Caco-2 (cell line): ENCODE results near the gene ZBTB42. TPM values are rescaled to one million over a fixed set of nuclear protein-coding genes. Genes with fewer than 3 reads are reported as not detected.

ENCODE experiments used
- BruUV-seq: library from RNA; stranded (reverse); fragments of 400-500 nt; replicated peaks from 2 replicates; lab custom pipeline; 2021; lab: Mats Ljungman, UMichigan
- CTCF ChIA-PET: fragments of 300-600 bp; sonication (Branson Sonifier 250); formaldehyde crosslinking; loops from one replicate; lab custom pipeline; 2022; ENCODE audit warnings: antibody characterized with exemption; lab: Charles Lee
- POLR2A ChIA-PET: fragments of 300-600 bp; sonication (Branson Sonifier 250); formaldehyde crosslinking; loops from one replicate; lab custom pipeline; 2022; ENCODE audit warnings: antibody characterized with exemption; lab: Charles Lee
- DNase-seq, 2 experiments: peaks; one replicate each; pipeline versions ENCODE4 v3.0.0 to v3.0.0-alpha.2; 2020 to 2022
- H3K27me3 ChIP-seq: replicated peaks from 2 replicates; pipeline ENCODE4 v1.6.0; 2011; ENCODE audit warnings: low read length; ENCODE audit not compliant: control insufficient read depth, insufficient read depth
- H3K36me3 ChIP-seq: 2 replicates; pipeline ENCODE4 v1.5.1; 2011; ENCODE audit warnings: low read length; ENCODE audit not compliant: control insufficient read depth, insufficient read depth
- H3K4me1 ChIP-seq: fragments of 250-450 bp; sonication (Bioruptor Pico); 2 replicates; pipeline ENCODE4 v1.5.1; 2020; ENCODE audit warnings: mild to moderate bottlenecking
- H3K4me3 ChIP-seq: 2 replicates; pipeline ENCODE4 v1.5.1; 2011; ENCODE audit warnings: low read depth, mild to moderate bottlenecking, control low read depth, low read length
- H3K9me3 ChIP-seq: fragments of 250-450 bp; sonication (Bioruptor Pico); 2 replicates; pipeline ENCODE4 v1.5.1; 2020; ENCODE audit warnings: mild to moderate bottlenecking, moderate library complexity
- H3K27ac Mint-ChIP-seq: one replicate; pipeline ENCODE4 v1.8.0; 2022; ENCODE audit warnings: mixed read lengths; ENCODE audit not compliant: unreplicated experiment
- H3K27me3 Mint-ChIP-seq: one replicate; pipeline ENCODE4 v1.8.0; 2022; ENCODE audit warnings: mixed read lengths; ENCODE audit not compliant: insufficient read depth, unreplicated experiment
- H3K36me3 Mint-ChIP-seq: one replicate; pipeline ENCODE4 v1.8.0; 2022; ENCODE audit warnings: mild to moderate bottlenecking, mixed read lengths; ENCODE audit not compliant: insufficient read depth, unreplicated experiment
- H3K4me1 Mint-ChIP-seq: one replicate; pipeline ENCODE4 v1.8.0; 2022; ENCODE audit warnings: low read depth, mixed read lengths; ENCODE audit not compliant: unreplicated experiment
- H3K4me3 Mint-ChIP-seq: one replicate; pipeline ENCODE4 v1.8.0; 2022; ENCODE audit warnings: mild to moderate bottlenecking, moderate library complexity, mixed read lengths; ENCODE audit not compliant: unreplicated experiment
- H3K9me3 Mint-ChIP-seq: one replicate; pipeline ENCODE4 v1.8.0; 2022; ENCODE audit warnings: mixed read lengths; ENCODE audit not compliant: unreplicated experiment
- intact Hi-C: fragments of 100-400 bp; cut with micrococcal nuclease; formaldehyde crosslinking; loops from one replicate; pipeline ENCODE4 v1.10.0; 2022; ENCODE audit not compliant: unreplicated experiment
- total RNA-seq: library from RNA; stranded (reverse); gene quantifications from 2 replicates; pipeline ENCODE4 v1.2.3, GENCODE V29; 2022
- TF ChIP-seq, protein P1 (sequence below), 2 experiments: fragments of 200-600 bp in 1 of 2; IDR thresholded peaks; 1 replicate in 1 of 2; 2 replicates in 1 of 2; pipeline versions ENCODE4 v1.5.1 to v1.8.0; 2011 to 2022; ENCODE audit warnings: antibody characterized with exemption in 1 of 2, control low read depth in 1 of 2, inconsistent platforms in 1 of 2, low read depth in 1 of 2, low read length in 1 of 2, mild to moderate bottlenecking in 1 of 2, moderate library complexity in 1 of 2; ENCODE audit not compliant: insufficient read depth in 1 of 2, severe bottlenecking in 1 of 2, unreplicated experiment in 1 of 2

ZBTB42 gene
- total RNA-seq, 1 experiment from 2014 or later = 9.7 TPM

DNA sequence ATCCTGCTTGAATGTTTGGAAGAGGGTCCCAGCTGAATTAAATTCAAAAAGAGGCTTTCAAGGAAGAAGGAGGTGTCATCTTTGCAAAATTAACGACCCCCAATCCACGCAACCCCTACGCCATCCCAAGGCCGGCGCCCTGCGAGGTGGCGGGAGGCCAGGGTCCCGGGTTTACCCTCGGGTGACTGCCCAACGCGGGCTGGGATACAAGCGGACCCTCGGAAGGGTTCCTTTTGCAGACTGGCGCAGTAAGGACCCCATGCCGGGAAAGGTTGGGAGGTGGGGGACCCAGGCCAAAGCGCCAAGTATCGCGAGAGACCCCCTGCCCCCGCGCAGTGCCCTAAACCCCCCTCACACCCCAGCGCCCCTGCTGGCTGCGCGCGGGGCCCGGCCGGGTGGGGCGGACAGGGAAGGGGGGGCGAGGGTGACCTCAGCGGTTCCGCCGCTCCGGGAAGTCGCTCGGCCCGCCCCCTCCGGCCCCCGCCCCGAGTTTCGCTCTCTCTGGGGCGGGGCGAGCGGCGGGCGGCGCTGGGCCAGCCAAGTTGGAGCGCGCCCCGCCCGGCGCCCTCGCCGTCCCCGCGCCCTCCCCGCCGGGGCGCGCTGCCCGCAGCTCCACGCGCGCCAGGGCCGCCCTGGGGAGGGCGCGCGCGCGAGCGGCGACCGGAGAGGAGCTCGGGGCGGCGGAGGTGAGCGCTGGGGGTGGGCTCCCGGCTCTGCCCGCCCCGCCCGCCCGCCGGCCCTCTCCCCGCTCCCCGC, 708 bp upstream of the ZBTB42 start:
- H3K9me3 Mint-ChIP-seq = no peaks in the 10 kb centered on the region
- Histone ChIP-seq H3K4me3 (peak overlapping the region; percentile 90), H3K9me3 (no peaks in the 10 kb centered on the region), H3K27me3 (no peaks in the 10 kb centered on the region), H3K4me1 (peaks cover 42% of the 10 kb centered on the region), H3K36me3 (no peaks in the 10 kb centered on the region)
- no peaks in the 10 kb centered on the region for H3K27me3 Mint-ChIP-seq
- ChIA-PET CTCF (interaction anchor here (1.3 to 1.4 kb wide), 2 partner anchors 19 to 32 kb away, joined by 3 to 4 read pairs; no protein-coding TSS in a partner anchor), POLR2A (interaction anchor here (0.7 to 1.0 kb wide), 2 partner anchors 64 to 220 kb away, joined by 3 to 5 read pairs; partner anchors contain the start of gene CDCA4)
- H3K4me3 Mint-ChIP-seq = peak overlapping the region; percentile 80
- no peak overlapping the region for H3K27ac Mint-ChIP-seq
- no TSS peak for BruUV-seq
- peaks cover 8% of the 10 kb centered on the region for H3K36me3 Mint-ChIP-seq
- H3K4me1 Mint-ChIP-seq = no peaks in the 10 kb centered on the region
- intact Hi-C loops = no loop called here
- peak; percentile 75 to 83 for DNase-seq
- TF ChIP-seq, protein P1, sequence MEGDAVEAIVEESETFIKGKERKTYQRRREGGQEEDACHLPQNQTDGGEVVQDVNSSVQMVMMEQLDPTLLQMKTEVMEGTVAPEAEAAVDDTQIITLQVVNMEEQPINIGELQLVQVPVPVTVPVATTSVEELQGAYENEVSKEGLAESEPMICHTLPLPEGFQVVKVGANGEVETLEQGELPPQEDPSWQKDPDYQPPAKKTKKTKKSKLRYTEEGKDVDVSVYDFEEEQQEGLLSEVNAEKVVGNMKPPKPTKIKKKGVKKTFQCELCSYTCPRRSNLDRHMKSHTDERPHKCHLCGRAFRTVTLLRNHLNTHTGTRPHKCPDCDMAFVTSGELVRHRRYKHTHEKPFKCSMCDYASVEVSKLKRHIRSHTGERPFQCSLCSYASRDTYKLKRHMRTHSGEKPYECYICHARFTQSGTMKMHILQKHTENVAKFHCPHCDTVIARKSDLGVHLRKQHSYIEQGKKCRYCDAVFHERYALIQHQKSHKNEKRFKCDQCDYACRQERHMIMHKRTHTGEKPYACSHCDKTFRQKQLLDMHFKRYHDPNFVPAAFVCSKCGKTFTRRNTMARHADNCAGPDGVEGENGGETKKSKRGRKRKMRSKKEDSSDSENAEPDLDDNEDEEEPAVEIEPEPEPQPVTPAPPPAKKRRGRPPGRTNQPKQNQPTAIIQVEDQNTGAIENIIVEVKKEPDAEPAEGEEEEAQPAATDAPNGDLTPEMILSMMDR (IDR thresholded peaks at IDR 0.05; ENCODE audit: insufficient read depth in 1 of 2, low read depth in 1 of 2, low read length in 1 of 2, severe bottlenecking in 1 of 2, unreplicated experiment in 1 of 2) = peak in 1 of 2 experiments; percentile 55

DNA sequence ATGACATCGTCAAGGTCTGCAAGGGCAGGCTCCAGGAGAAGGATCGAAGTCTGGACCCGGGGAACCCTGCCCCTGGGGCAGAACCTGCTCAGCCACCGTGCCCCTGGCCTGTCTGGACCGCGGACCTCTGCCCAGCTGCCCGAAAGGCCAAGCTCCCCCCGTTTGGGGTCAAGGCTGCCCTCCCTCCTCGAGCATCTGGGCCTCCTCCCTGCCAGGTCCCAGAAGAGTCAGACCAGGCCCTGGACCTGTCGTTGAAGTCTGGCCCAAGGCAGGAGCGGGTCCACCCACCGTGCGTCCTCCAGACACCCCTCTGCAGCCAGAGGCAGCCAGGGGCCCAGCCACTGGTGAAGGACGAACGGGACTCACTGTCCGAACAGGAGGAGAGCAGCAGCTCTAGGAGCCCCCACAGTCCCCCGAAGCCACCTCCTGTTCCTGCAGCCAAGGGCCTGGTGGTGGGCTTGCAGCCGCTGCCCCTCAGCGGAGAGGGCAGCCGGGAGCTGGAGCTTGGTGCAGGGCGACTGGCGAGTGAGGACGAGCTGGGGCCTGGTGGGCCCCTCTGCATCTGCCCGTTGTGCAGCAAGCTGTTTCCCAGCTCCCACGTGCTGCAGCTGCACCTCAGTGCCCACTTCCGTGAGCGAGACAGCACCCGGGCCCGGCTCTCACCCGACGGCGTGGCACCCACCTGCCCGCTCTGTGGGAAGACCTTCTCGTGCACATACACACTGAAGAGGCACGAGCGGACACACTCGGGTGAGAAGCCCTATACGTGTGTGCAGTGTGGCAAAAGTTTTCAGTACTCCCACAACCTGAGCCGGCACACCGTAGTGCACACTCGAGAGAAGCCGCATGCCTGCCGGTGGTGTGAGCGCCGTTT, 856 bp downstream of the ZBTB42 start:
- peak overlapping the region; percentile 90 for H3K4me3 ChIP-seq
- POLR2A ChIA-PET = interaction anchor here (1.1 kb wide), 1 partner anchor 25 kb away, joined by 4 read pairs; no protein-coding TSS in a partner anchor
- no TSS peak for BruUV-seq
- Mint-ChIP-seq H3K9me3 (peaks cover 7% of the 10 kb centered on the region), H3K36me3 (peaks cover 16% of the 10 kb centered on the region), H3K4me1 (no peaks in the 10 kb centered on the region), H3K27me3 (no peaks in the 10 kb centered on the region), H3K4me3 (peak overlapping the region; percentile 80), H3K27ac (peak overlapping the region; percentile 54)
- CTCF ChIA-PET = interaction anchor here (1.7 kb wide), 1 partner anchor 25 kb away, joined by 4 read pairs; no protein-coding TSS in a partner anchor
- no peaks in the 10 kb centered on the region for H3K36me3 ChIP-seq
- intact Hi-C loops = no loop called here
- H3K27me3 ChIP-seq = no peaks in the 10 kb centered on the region
- no peaks in the 10 kb centered on the region for H3K9me3 ChIP-seq
- peaks cover 32% of the 10 kb centered on the region for H3K4me1 ChIP-seq
- DNase-seq = no peak
- TF ChIP-seq, protein P1 (IDR thresholded peaks at IDR 0.05; ENCODE audit: insufficient read depth in 1 of 2, low read depth in 1 of 2, low read length in 1 of 2, severe bottlenecking in 1 of 2, unreplicated experiment in 1 of 2) = no peak
